Astrocyte (in vitro differentiated cells and primary cell): ENCODE results near the gene PLEKHA7.

Experiments
- CTCF ChIP-seq: IDR thresholded peaks from 2 replicates; pipeline ENCODE4 v1.5.1; 2011; ENCODE audit warnings: low read depth, mild to moderate bottlenecking, inconsistent platforms, low read length, moderate library complexity; ENCODE audit not compliant: insufficient read depth
- EZH2 ChIP-seq: IDR thresholded peaks from 2 replicates; pipeline ENCODE4 v1.6.1; 2012; ENCODE audit warnings: mild to moderate bottlenecking, low read length, inconsistent platforms; ENCODE audit not compliant: insufficient read depth

GRCh38 chr11:16982809-16983208, 31.4 kb downstream of the PLEKHA7 start:
- TF ChIP-seq CTCF (no peak), EZH2 (no peak)
